Prostate gland (tissue), 2 donors: ENCODE data around the gene KRT71. TPM values are rescaled to one million over a fixed set of nuclear protein-coding genes. Genes with fewer than 3 reads are reported as not detected.
A peak's percentile ranks its signal among the peaks of the same experiment; 100 is the strongest.

Source experiments
- DNase-seq: peaks from one replicate; pipeline ENCODE4 v3.0.0-alpha.2; 2019; ENCODE audit warnings: low spot score
- H3K27ac ChIP-seq, 2 donors: fragments of 200-600 bp; sonication (generic); 2 replicates each; pipeline ENCODE4 v1.5.1; 2017 to 2019
- H3K27me3 ChIP-seq: fragments of 200-600 bp; sonication (generic); replicated peaks from 2 replicates; pipeline ENCODE4 v1.5.1; 2019; ENCODE audit not compliant: insufficient read depth
- H3K36me3 ChIP-seq, 2 donors: fragments of 200-600 bp; sonication (generic); 1 replicate in 1 of 2; 2 replicates in 1 of 2; pipeline versions ENCODE4 v1.5.1 to v1.8.1; 2017 to 2019
- H3K4me1 ChIP-seq: fragments of 200-600 bp; sonication (generic); replicated peaks from 2 replicates; pipeline ENCODE4 v1.5.1; 2019
- H3K4me3 ChIP-seq, 2 donors: fragments of 200-600 bp; sonication (generic); 2 replicates each; pipeline ENCODE4 v1.5.1; 2017 to 2019
- H3K9me3 ChIP-seq: fragments of 200-600 bp; sonication (generic); 2 replicates; pipeline ENCODE4 v1.5.1; 2017
- CTCF ChIP-seq, 4 experiments: fragments of 200-600 bp in 2 of 4; fragments of 450-650 bp in 2 of 4; sonication (generic) in 2 of 4; IDR thresholded peaks; 1 replicate in 3 of 4; 2 replicates in 1 of 4; pipeline ENCODE4 v1.5.1; 2016 to 2019; ENCODE audit warnings: antibody characterized with exemption in 4 of 4, mild to moderate bottlenecking in 2 of 4, moderate library complexity in 2 of 4
- POLR2A ChIP-seq: fragments of 450-650 bp; IDR thresholded peaks from one replicate; pipeline ENCODE4 v1.6.1; 2016; ENCODE audit warnings: antibody characterized with exemption, mild to moderate bottlenecking
- POLR2AphosphoS5 ChIP-seq: sonication (generic); formaldehyde crosslinking; IDR thresholded peaks from one replicate; pipeline ENCODE4 v1.6.1; 2017; ENCODE audit warnings: antibody characterized with exemption
- WGBS: methylation state at CpG from one replicate; pipeline ENCODE4 v1.1.5; 2018; 5-methylcytosine and 5-hydroxymethylcytosine counted together
- intact Hi-C: fragments of 100-400 bp; cut with DNase I; formaldehyde crosslinking; loops from one replicate; pipeline ENCODE4 v1.14.2; 2022
- total RNA-seq, 2 donors: library from RNA; depleted of rRNA; stranded (reverse); fragments of >200 nt; gene quantifications; one replicate each; pipeline ENCODE4 v1.1.0, GENCODE V29; 2016

KRT71 gene
- total RNA-seq, 2 donors from 2014 or later: not detected

- no peak overlapping the region for H3K4me3 ChIP-seq
- H3K36me3 ChIP-seq: no peaks in the 10 kb centered on the region
- no peak for DNase-seq
- H3K27me3 ChIP-seq: no peaks in the 10 kb centered on the region
- 60% methylated on average over 4 of the region's 4 CpGs for WGBS
- no peaks in the 10 kb centered on the region for H3K4me1 ChIP-seq
- no peak for TF ChIP-seq POLR2A
- no peak for TF ChIP-seq POLR2AphosphoS5
- TF ChIP-seq CTCF (IDR thresholded peaks at IDR 0.05): no peak
- intact Hi-C loops: no loop called here
- no peaks in the 10 kb centered on the region for H3K9me3 ChIP-seq
- H3K27ac ChIP-seq: no peak overlapping the region
Observed at GRCh38 chr12:52523824-52524223, 29.1 kb downstream of the KRT71 start.

- no peaks in the 10 kb centered on the region for H3K36me3 ChIP-seq
- TF ChIP-seq POLR2A (no peak), POLR2AphosphoS5 (peak; percentile 83), CTCF (IDR thresholded peaks at IDR 0.05) (no peak)
- WGBS: 42% methylated on average over 10 of the region's 10 CpGs
- no peaks in the 10 kb centered on the region for H3K27me3 ChIP-seq
- H3K4me3 ChIP-seq: no peak overlapping the region
- no peaks in the 10 kb centered on the region for H3K4me1 ChIP-seq
- peak; percentile 81 for DNase-seq
- H3K9me3 ChIP-seq: no peaks in the 10 kb centered on the region
- intact Hi-C loops: no loop called here
- H3K27ac ChIP-seq: peak overlapping the region; percentile 61 to 69
Observed at GRCh38 chr12:52522346-52523011, 30.5 kb downstream of the KRT71 start.

- no peaks in the 10 kb centered on the region for H3K36me3 ChIP-seq
- no peaks in the 10 kb centered on the region for H3K9me3 ChIP-seq
- intact Hi-C loops: no loop called here
- no peaks in the 10 kb centered on the region for H3K4me1 ChIP-seq
- WGBS: 47% methylated on average over 10 of the region's 10 CpGs
- peak overlapping the region; percentile 61 to 69 for H3K27ac ChIP-seq
- no peaks in the 10 kb centered on the region for H3K27me3 ChIP-seq
- TF ChIP-seq POLR2AphosphoS5 (no peak), POLR2A (no peak), CTCF (IDR thresholded peaks at IDR 0.05) (no peak)
- H3K4me3 ChIP-seq: no peak overlapping the region
- no peak for DNase-seq
Observed at GRCh38 chr12:52521568-52522266, 31.2 kb downstream of the KRT71 start.

GRCh38 chr12:52521175-52521567, 31.8 kb downstream of the KRT71 start:
- Histone ChIP-seq H3K27me3 (no peaks in the 10 kb centered on the region), H3K9me3 (no peaks in the 10 kb centered on the region), H3K36me3 (no peaks in the 10 kb centered on the region), H3K27ac (peak overlapping the region; percentile 61 to 69), H3K4me3 (no peak overlapping the region), H3K4me1 (no peaks in the 10 kb centered on the region)
- peak; percentile 80 for DNase-seq
- intact Hi-C loops: no loop called here
- no peak for TF ChIP-seq POLR2A
- TF ChIP-seq CTCF (IDR thresholded peaks at IDR 0.05): no peak
- TF ChIP-seq POLR2AphosphoS5: peak; percentile 78
- WGBS: 40% methylated on average over 10 of the region's 10 CpGs
